ENCODE measurements around the gene PPM1K. TPM values are rescaled to one million over a fixed set of nuclear protein-coding genes. Genes with fewer than 3 reads are reported as not detected.

Gene PPM1K
- total and polyA plus RNA-seq, 9 of the 15 experiments (the other 6 are each of a cell fraction or from before 2014, with no cell fraction given): 8.2 to 18.0 (median 10.5) TPM

DNA sequence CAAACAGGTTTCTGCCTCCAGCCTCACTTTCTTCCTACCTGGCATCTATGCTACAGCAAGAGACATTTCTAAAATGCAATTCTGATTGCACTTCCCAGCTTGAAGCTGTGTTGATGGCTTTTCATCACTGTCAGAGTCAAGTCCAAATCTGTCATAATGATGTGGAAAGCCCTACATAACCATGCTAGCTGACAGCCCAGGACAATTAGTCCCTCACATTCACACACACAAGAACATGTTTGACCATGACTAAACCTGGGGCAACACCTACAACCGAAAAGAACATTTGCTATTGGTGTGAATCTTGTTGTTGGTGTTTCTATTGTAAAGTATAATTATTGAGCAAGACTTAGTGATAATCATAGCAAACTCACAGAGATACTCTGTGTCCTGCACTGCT is 58.2 kb downstream of the PPM1K start:
- H2AFZ ChIP-seq (ENCODE audit: low read depth, low read length): no peak overlapping the region
- DNase-seq (ENCODE audit: extremely low read depth in 1 of 4, low spot score in 3 of 4) (no peak), ATAC-seq (no peak), FAIRE-seq (no peak)
- no peaks in the 10 kb centered on the region for H3K9me3 ChIP-seq (replicated peaks; ENCODE audit: control insufficient read depth, insufficient read depth, low read depth, low read length)
- no peak overlapping the region for H3K9ac ChIP-seq (ENCODE audit: insufficient read depth in 1 of 2, low read depth in 2 of 2, low read length in 2 of 2)
- intact Hi-C loops (cut with micrococcal nuclease) (no loop called here), in situ Hi-C loops (cut with MboI) (no loop called here)
- no peak overlapping the region for H3K27ac ChIP-seq (ENCODE audit: extremely low read depth, low read depth, low read length)
- H3K4me3 ChIP-seq: no peak overlapping the region
- H4K20me1 ChIP-seq (replicated peaks; ENCODE audit: control insufficient read depth, insufficient read depth, low read length): no peaks in the 10 kb centered on the region
- H3K27me3 ChIP-seq (ENCODE audit: control insufficient read depth in 2 of 2, insufficient read depth in 2 of 2, low read length in 2 of 2): no peaks in the 10 kb centered on the region; a peak in 1 of 5 replicates
- POLR2A ChIA-PET: no interaction called here
- no peak overlapping the region for H3K4me2 ChIP-seq (ENCODE audit: insufficient read depth, low read length)
- no TSS peak for BruUV-seq (replicated peaks)
- CTCF ChIA-PET (ENCODE audit: low intra/inter-chr PET ratio): no interaction called here
- whole genome bisulfite sequencing (ENCODE audit: insufficient coverage, low coverage, missing lambda C conversion rate): 0% methylated on average over 1 of the region's 1 CpG
- no peaks in the 10 kb centered on the region for H3K79me2 ChIP-seq (ENCODE audit: control insufficient read depth, insufficient read depth, low read length)
- TF ChIP-seq HIVEP1 (CRISPR knock-in tag; IDR thresholded peaks at IDR 0.05): no peak
- TF ChIP-seq, protein P1, sequence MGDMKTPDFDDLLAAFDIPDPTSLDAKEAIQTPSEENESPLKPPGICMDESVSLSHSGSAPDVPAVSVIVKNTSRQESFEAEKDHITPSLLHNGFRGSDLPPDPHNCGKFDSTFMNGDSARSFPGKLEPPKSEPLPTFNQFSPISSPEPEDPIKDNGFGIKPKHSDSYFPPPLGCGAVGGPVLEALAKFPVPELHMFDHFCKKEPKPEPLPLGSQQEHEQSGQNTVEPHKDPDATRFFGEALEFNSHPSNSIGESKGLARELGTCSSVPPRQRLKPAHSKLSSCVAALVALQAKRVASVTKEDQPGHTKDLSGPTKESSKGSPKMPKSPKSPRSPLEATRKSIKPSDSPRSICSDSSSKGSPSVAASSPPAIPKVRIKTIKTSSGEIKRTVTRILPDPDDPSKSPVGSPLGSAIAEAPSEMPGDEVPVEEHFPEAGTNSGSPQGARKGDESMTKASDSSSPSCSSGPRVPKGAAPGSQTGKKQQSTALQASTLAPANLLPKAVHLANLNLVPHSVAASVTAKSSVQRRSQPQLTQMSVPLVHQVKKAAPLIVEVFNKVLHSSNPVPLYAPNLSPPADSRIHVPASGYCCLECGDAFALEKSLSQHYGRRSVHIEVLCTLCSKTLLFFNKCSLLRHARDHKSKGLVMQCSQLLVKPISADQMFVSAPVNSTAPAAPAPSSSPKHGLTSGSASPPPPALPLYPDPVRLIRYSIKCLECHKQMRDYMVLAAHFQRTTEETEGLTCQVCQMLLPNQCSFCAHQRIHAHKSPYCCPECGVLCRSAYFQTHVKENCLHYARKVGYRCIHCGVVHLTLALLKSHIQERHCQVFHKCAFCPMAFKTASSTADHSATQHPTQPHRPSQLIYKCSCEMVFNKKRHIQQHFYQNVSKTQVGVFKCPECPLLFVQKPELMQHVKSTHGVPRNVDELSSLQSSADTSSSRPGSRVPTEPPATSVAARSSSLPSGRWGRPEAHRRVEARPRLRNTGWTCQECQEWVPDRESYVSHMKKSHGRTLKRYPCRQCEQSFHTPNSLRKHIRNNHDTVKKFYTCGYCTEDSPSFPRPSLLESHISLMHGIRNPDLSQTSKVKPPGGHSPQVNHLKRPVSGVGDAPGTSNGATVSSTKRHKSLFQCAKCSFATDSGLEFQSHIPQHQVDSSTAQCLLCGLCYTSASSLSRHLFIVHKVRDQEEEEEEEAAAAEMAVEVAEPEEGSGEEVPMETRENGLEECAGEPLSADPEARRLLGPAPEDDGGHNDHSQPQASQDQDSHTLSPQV (IDR thresholded peaks at IDR 0.05): no peak
- no peak for TF ChIP-seq ZNF23 (CRISPR knock-in tag; IDR thresholded peaks at IDR 0.05)
- H3K36me3 ChIP-seq (ENCODE audit: control insufficient read depth, insufficient read depth, low read length): no peaks in the 10 kb centered on the region
- no peaks in the 10 kb centered on the region for H3K4me1 ChIP-seq (replicated peaks in 1 of 2; ENCODE audit: control insufficient read depth in 2 of 2, insufficient read depth in 2 of 2, low read length in 2 of 2)
- no peaks in the 10 kb centered on the region for H3K9me1 ChIP-seq (ENCODE audit: control insufficient read depth, insufficient read depth, low read length)
